22Rv1 (cell line): ENCODE measurements around the gene CD93.

Source experiments
- H3K27ac ChIP-seq: fragments of 450-650 bp; 2 replicates; pipeline ENCODE4 v1.5.1; 2017
- CTCF ChIP-seq: fragments of 450-650 bp; IDR thresholded peaks from 2 replicates; pipeline ENCODE4 v1.5.1; 2017; ENCODE audit warnings: mild to moderate bottlenecking
- ZFX ChIP-seq: fragments of 450-650 bp; IDR thresholded peaks from 2 replicates; pipeline ENCODE4 v1.6.1; 2017; ENCODE audit warnings: antibody characterized with exemption, borderline replicate concordance

CD93 gene

GRCh38 chr20:23097636-23098580, 11.8 kb upstream of the CD93 start:
- H3K27ac ChIP-seq = no peak overlapping the region

GRCh38 chr20:23096986-23097520, 10.9 kb upstream of the CD93 start:
- no peak for TF ChIP-seq CTCF
- TF ChIP-seq ZFX = no peak

More at GRCh38 chr20:23097636-23098580, 11.8 kb upstream of the CD93 start:
- TF ChIP-seq CTCF (no peak), ZFX (no peak)

GRCh38 chr20:23096097-23096496, 10.0 kb upstream of the CD93 start:
- TF ChIP-seq ZFX = no peak
- TF ChIP-seq CTCF = no peak
- no peak overlapping the region for H3K27ac ChIP-seq

More at GRCh38 chr20:23096986-23097520, 10.9 kb upstream of the CD93 start:
- no peak overlapping the region for H3K27ac ChIP-seq

GRCh38 chr20:23095499-23095898, 9.4 kb upstream of the CD93 start:
- no peak for TF ChIP-seq ZFX
- TF ChIP-seq CTCF = no peak
- H3K27ac ChIP-seq = no peak overlapping the region

GRCh38 chr20:23094927-23095326, 8.8 kb upstream of the CD93 start:
- no peak overlapping the region for H3K27ac ChIP-seq
- no peak for TF ChIP-seq CTCF
- no peak for TF ChIP-seq ZFX

- TF ChIP-seq ZFX = no peak
- no peak for TF ChIP-seq CTCF
- H3K27ac ChIP-seq = no peak overlapping the region
Measured at GRCh38 chr20:23094213-23094896, 8.2 kb upstream of the CD93 start.
